ENCODE results near the gene DLGAP4.

- TF ChIP-seq, protein P1, sequence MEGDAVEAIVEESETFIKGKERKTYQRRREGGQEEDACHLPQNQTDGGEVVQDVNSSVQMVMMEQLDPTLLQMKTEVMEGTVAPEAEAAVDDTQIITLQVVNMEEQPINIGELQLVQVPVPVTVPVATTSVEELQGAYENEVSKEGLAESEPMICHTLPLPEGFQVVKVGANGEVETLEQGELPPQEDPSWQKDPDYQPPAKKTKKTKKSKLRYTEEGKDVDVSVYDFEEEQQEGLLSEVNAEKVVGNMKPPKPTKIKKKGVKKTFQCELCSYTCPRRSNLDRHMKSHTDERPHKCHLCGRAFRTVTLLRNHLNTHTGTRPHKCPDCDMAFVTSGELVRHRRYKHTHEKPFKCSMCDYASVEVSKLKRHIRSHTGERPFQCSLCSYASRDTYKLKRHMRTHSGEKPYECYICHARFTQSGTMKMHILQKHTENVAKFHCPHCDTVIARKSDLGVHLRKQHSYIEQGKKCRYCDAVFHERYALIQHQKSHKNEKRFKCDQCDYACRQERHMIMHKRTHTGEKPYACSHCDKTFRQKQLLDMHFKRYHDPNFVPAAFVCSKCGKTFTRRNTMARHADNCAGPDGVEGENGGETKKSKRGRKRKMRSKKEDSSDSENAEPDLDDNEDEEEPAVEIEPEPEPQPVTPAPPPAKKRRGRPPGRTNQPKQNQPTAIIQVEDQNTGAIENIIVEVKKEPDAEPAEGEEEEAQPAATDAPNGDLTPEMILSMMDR (IDR thresholded peaks at IDR 0.05) = no peak
- no peak for TF ChIP-seq POLR2AphosphoS5 (IDR thresholded peaks at IDR 0.05; ENCODE audit: insufficient read depth in 1 of 2, low read depth in 1 of 2)
- TF ChIP-seq POLR2A (IDR thresholded peaks at IDR 0.05) = no peak
Measured at GRCh38 chr20:36480456-36481048, 174.4 kb downstream of the DLGAP4 start.
